ENCODE results near the gene LBHD1. TPM values are rescaled to one million over a fixed set of nuclear protein-coding genes. Genes with fewer than 3 reads are reported as not detected.
A peak's percentile ranks its signal among the peaks of the same experiment; 100 is the strongest.

Gene LBHD1
- total and polyA plus RNA-seq, 2 of the 13 experiments (the other 11 are each of a cell fraction or from before 2014, with no cell fraction given): 3.2 to 3.7 TPM

DNA sequence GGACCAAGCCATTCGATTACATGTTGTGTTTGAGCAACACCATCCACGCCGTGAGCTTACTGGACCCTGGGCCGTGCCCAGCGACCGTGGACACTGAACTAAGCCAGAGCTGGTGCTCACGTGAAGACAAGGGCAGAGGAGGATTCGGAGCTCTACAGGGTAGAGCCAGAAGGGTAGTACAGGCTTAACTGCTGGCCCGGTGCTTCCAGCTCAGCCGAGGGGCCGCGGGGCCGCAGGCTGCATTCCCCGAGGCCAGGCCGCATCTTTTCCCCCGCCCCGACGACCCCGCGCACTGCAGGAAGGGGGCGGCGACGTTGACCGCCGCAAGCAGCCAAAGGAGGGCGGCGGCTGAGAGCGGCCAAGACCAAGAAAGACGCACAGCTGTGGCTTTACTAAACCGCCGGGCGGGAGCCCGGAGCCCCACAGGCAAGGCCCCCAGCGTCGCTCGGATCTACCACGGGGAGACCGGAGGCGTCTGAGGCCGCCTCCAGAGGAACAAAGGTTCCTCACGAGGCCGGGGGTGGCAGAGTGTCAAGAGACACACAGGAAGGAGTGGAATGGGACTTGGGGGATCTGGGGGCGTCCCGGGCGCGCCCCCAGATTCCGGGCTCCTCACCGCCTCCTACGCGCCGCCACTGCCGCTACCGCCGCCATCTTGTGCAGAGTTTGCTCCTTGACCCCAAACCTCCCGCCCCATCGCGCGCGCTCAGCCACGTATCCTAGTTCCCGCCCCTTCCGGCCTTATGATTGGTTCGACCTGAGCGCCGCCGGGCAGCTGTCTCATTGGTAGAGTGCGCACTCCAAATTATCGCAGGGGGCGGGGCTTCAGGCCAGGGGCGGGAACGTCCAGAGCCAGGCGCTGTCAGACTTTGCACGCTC, 25.9 kb downstream of the LBHD1 start, which contains the start of gene GANAB (continued):
- TF ChIP-seq, protein P1, sequence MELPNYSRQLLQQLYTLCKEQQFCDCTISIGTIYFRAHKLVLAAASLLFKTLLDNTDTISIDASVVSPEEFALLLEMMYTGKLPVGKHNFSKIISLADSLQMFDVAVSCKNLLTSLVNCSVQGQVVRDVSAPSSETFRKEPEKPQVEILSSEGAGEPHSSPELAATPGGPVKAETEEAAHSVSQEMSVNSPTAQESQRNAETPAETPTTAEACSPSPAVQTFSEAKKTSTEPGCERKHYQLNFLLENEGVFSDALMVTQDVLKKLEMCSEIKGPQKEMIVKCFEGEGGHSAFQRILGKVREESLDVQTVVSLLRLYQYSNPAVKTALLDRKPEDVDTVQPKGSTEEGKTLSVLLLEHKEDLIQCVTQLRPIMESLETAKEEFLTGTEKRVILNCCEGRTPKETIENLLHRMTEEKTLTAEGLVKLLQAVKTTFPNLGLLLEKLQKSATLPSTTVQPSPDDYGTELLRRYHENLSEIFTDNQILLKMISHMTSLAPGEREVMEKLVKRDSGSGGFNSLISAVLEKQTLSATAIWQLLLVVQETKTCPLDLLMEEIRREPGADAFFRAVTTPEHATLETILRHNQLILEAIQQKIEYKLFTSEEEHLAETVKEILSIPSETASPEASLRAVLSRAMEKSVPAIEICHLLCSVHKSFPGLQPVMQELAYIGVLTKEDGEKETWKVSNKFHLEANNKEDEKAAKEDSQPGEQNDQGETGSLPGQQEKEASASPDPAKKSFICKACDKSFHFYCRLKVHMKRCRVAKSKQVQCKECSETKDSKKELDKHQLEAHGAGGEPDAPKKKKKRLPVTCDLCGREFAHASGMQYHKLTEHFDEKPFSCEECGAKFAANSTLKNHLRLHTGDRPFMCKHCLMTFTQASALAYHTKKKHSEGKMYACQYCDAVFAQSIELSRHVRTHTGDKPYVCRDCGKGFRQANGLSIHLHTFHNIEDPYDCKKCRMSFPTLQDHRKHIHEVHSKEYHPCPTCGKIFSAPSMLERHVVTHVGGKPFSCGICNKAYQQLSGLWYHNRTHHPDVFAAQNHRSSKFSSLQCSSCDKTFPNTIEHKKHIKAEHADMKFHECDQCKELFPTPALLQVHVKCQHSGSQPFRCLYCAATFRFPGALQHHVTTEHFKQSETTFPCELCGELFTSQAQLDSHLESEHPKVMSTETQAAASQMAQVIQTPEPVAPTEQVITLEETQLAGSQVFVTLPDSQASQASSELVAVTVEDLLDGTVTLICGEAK (IDR thresholded peaks at IDR 0.05): no peak
- TF ChIP-seq, protein P1 (CRISPR knock-in tag; IDR thresholded peaks at IDR 0.05): peak; percentile 38; the same call in 1 of the 2 replicates
- TF ChIP-seq ATF7 (IDR thresholded peaks at IDR 0.05) (no peak), ATF7 (CRISPR knock-in tag; IDR thresholded peaks at IDR 0.05) (no peak), NBN (conservative IDR thresholded peaks at IDR 0.05) (no peak), ZNF781 (CRISPR knock-in tag; IDR thresholded peaks at IDR 0.05; ENCODE audit: borderline replicate concordance, not compliant biosample characterization) (peak; percentile 41), DR1 (CRISPR knock-in tag; IDR thresholded peaks at IDR 0.05) (peak; percentile 64; the same call in 1 of the 2 replicates), ZNF782 (CRISPR knock-in tag; IDR thresholded peaks at IDR 0.05; ENCODE audit: borderline replicate concordance) (no peak), ZFY (CRISPR knock-in tag; IDR thresholded peaks at IDR 0.05) (peak; percentile 93), ZC3H13 (CRISPR knock-in tag; IDR thresholded peaks at IDR 0.05) (peak; percentile 100), THYN1 (CRISPR knock-in tag; IDR thresholded peaks at IDR 0.05; ENCODE audit: borderline replicate concordance, low read depth) (no peak), ZNF703 (CRISPR knock-in tag; IDR thresholded peaks at IDR 0.05; ENCODE audit: borderline replicate concordance) (no peak)
- TF ChIP-seq, protein P2, sequence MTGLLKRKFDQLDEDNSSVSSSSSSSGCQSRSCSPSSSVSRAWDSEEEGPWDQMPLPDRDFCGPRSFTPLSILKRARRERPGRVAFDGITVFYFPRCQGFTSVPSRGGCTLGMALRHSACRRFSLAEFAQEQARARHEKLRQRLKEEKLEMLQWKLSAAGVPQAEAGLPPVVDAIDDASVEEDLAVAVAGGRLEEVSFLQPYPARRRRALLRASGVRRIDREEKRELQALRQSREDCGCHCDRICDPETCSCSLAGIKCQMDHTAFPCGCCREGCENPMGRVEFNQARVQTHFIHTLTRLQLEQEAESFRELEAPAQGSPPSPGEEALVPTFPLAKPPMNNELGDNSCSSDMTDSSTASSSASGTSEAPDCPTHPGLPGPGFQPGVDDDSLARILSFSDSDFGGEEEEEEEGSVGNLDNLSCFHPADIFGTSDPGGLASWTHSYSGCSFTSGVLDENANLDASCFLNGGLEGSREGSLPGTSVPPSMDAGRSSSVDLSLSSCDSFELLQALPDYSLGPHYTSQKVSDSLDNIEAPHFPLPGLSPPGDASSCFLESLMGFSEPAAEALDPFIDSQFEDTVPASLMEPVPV (CRISPR knock-in tag; IDR thresholded peaks at IDR 0.05): peak; percentile 81; the same call in 1 of the 2 replicates
- TF ChIP-seq, protein P3, sequence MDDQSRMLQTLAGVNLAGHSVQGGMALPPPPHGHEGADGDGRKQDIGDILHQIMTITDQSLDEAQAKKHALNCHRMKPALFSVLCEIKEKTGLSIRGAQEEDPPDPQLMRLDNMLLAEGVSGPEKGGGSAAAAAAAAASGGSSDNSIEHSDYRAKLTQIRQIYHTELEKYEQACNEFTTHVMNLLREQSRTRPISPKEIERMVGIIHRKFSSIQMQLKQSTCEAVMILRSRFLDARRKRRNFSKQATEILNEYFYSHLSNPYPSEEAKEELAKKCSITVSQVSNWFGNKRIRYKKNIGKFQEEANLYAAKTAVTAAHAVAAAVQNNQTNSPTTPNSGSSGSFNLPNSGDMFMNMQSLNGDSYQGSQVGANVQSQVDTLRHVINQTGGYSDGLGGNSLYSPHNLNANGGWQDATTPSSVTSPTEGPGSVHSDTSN (CRISPR knock-in tag; IDR thresholded peaks at IDR 0.05; ENCODE audit: borderline replicate concordance): no peak
- TF ChIP-seq, protein P4, sequence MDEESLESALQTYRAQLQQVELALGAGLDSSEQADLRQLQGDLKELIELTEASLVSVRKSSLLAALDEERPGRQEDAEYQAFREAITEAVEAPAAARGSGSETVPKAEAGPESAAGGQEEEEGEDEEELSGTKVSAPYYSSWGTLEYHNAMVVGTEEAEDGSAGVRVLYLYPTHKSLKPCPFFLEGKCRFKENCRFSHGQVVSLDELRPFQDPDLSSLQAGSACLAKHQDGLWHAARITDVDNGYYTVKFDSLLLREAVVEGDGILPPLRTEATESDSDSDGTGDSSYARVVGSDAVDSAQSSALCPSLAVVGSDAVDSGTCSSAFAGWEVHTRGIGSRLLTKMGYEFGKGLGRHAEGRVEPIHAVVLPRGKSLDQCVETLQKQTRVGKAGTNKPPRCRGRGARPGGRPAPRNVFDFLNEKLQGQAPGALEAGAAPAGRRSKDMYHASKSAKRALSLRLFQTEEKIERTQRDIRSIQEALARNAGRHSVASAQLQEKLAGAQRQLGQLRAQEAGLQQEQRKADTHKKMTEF (CRISPR knock-in tag; IDR thresholded peaks at IDR 0.05): peak; percentile 79

Data from HepG2 (cell line).